Measurements from ENCODE around the gene OTUB1.

The OTUB1 gene

GRCh38 chr11:64031001-64031400 lies 44.8 kb downstream of the OTUB1 start:
- no peak overlapping the region for H3K18ac ChIP-seq (ENCODE audit: low read depth in 1 of 2, low read length in 2 of 2)
- no peak overlapping the region for H4K91ac ChIP-seq (ENCODE audit: low read length)
- no peak overlapping the region for H2BK120ac ChIP-seq (ENCODE audit: low read depth, low read length)
- DNase-seq, result no peak
- peaks cover 31% of the 10 kb centered on the region for H3K4me1 ChIP-seq (ENCODE audit: control insufficient read depth, insufficient read depth, low read depth, low read length)
- H4K8ac ChIP-seq (ENCODE audit: low read length), result no peak overlapping the region
- H3K9me3 ChIP-seq (ENCODE audit: control insufficient read depth, low read length), result no peaks in the 10 kb centered on the region
- no peak overlapping the region for H3K23ac ChIP-seq (ENCODE audit: low read length in 2 of 2)
- peaks cover 64 to 75% of the 10 kb centered on the region in 2 experiments for H3K27me3 ChIP-seq (ENCODE audit: control insufficient read depth in 1 of 2, insufficient read depth in 1 of 2, low read length in 2 of 2)
- no peak overlapping the region for H3K4me3 ChIP-seq (ENCODE audit: insufficient read depth in 1 of 2, low read depth in 1 of 2, low read length in 2 of 2)
- H3K4me2 ChIP-seq (ENCODE audit: low read length, poor library complexity, severe bottlenecking), result no peak overlapping the region
- H2BK15ac ChIP-seq (ENCODE audit: low read depth, poor library complexity, severe bottlenecking), result no peak overlapping the region
- H2AFZ ChIP-seq (ENCODE audit: low read depth, low read length), result no peak overlapping the region
- H3K14ac ChIP-seq (ENCODE audit: low read length in 2 of 2), result no peak overlapping the region
- no peak overlapping the region for H3K4ac ChIP-seq (ENCODE audit: low read depth in 1 of 2, low read length in 2 of 2)
- no peak overlapping the region for H3K9ac ChIP-seq (ENCODE audit: low read length)
- H2AK5ac ChIP-seq (ENCODE audit: low read length, severe bottlenecking), result no peak overlapping the region
- no peak overlapping the region for H2BK5ac ChIP-seq (ENCODE audit: low read depth, low read length, poor library complexity, severe bottlenecking)
- no peak overlapping the region for H3K27ac ChIP-seq (ENCODE audit: low read length, poor library complexity, severe bottlenecking)
- H3K36me3 ChIP-seq (ENCODE audit: control insufficient read depth in 1 of 2, insufficient read depth in 2 of 2, low read depth in 1 of 2, low read length in 2 of 2), result no peaks in the 10 kb centered on the region
- WGBS, result 66% methylated on average over 3 of the region's 3 CpGs
- H3K79me1 ChIP-seq (replicated peaks; ENCODE audit: low read length, poor library complexity, severe bottlenecking), result no peaks in the 10 kb centered on the region
- H2BK12ac ChIP-seq (ENCODE audit: low read length in 2 of 2), result no peak overlapping the region

GRCh38 chr11:64032050-64032449 lies 45.8 kb downstream of the OTUB1 start:
- no peak overlapping the region for H2AFZ ChIP-seq (ENCODE audit: low read depth, low read length)
- H3K18ac ChIP-seq (ENCODE audit: low read depth in 1 of 2, low read length in 2 of 2), result no peak overlapping the region
- no peak overlapping the region for H3K4me2 ChIP-seq (ENCODE audit: low read length, poor library complexity, severe bottlenecking)
- H2BK5ac ChIP-seq (ENCODE audit: low read depth, low read length, poor library complexity, severe bottlenecking), result no peak overlapping the region
- no peak overlapping the region for H2BK15ac ChIP-seq (ENCODE audit: low read depth, poor library complexity, severe bottlenecking)
- no peak overlapping the region for H2BK120ac ChIP-seq (ENCODE audit: low read depth, low read length)
- H3K4ac ChIP-seq (ENCODE audit: low read depth in 1 of 2, low read length in 2 of 2), result no peak overlapping the region
- no peak overlapping the region for H3K23ac ChIP-seq (ENCODE audit: low read length in 2 of 2)
- no peak overlapping the region for H3K27ac ChIP-seq (ENCODE audit: low read length, poor library complexity, severe bottlenecking)
- no peak overlapping the region for H4K91ac ChIP-seq (ENCODE audit: low read length)
- H3K4me3 ChIP-seq (ENCODE audit: insufficient read depth in 1 of 2, low read depth in 1 of 2, low read length in 2 of 2), result no peak overlapping the region
- H3K4me1 ChIP-seq (ENCODE audit: control insufficient read depth, insufficient read depth, low read depth, low read length), result peaks cover 40% of the 10 kb centered on the region
- no peak overlapping the region for H3K14ac ChIP-seq (ENCODE audit: low read length in 2 of 2)
- WGBS, result 39% methylated on average over 4 of the region's 4 CpGs
- no peak overlapping the region for H2AK5ac ChIP-seq (ENCODE audit: low read length, severe bottlenecking)
- H3K9ac ChIP-seq (ENCODE audit: low read length), result no peak overlapping the region
- H3K27me3 ChIP-seq (ENCODE audit: control insufficient read depth in 1 of 2, insufficient read depth in 1 of 2, low read length in 2 of 2), result peaks cover 62 to 75% of the 10 kb centered on the region in 2 experiments
- peak; percentile 59 for DNase-seq
- no peaks in the 10 kb centered on the region for H3K36me3 ChIP-seq (ENCODE audit: control insufficient read depth in 1 of 2, insufficient read depth in 2 of 2, low read depth in 1 of 2, low read length in 2 of 2)
- H3K9me3 ChIP-seq (ENCODE audit: control insufficient read depth, low read length), result no peaks in the 10 kb centered on the region
- H2BK12ac ChIP-seq (ENCODE audit: low read length in 2 of 2), result no peak overlapping the region
- H4K8ac ChIP-seq (ENCODE audit: low read length), result no peak overlapping the region
- no peaks in the 10 kb centered on the region for H3K79me1 ChIP-seq (replicated peaks; ENCODE audit: low read length, poor library complexity, severe bottlenecking)

- Histone ChIP-seq H3K36me3 (ENCODE audit: control insufficient read depth in 1 of 2, insufficient read depth in 2 of 2, low read depth in 1 of 2, low read length in 2 of 2) (no peaks in the 10 kb centered on the region), H3K9ac (ENCODE audit: low read length) (no peak overlapping the region), H3K4ac (ENCODE audit: low read depth in 1 of 2, low read length in 2 of 2) (no peak overlapping the region), H3K14ac (ENCODE audit: low read length in 2 of 2) (no peak overlapping the region), H3K27ac (ENCODE audit: low read length, poor library complexity, severe bottlenecking) (no peak overlapping the region), H3K4me2 (ENCODE audit: low read length, poor library complexity, severe bottlenecking) (no peak overlapping the region), H3K4me1 (ENCODE audit: control insufficient read depth, insufficient read depth, low read depth, low read length) (peaks cover 31% of the 10 kb centered on the region), H2BK120ac (ENCODE audit: low read depth, low read length) (no peak overlapping the region), H2BK12ac (ENCODE audit: low read length in 2 of 2) (no peak overlapping the region), H4K91ac (ENCODE audit: low read length) (no peak overlapping the region), H2BK15ac (ENCODE audit: low read depth, poor library complexity, severe bottlenecking) (no peak overlapping the region), H3K9me3 (ENCODE audit: control insufficient read depth, low read length) (no peaks in the 10 kb centered on the region), H2BK5ac (ENCODE audit: low read depth, low read length, poor library complexity, severe bottlenecking) (no peak overlapping the region), H2AK5ac (ENCODE audit: low read length, severe bottlenecking) (no peak overlapping the region), H4K8ac (ENCODE audit: low read length) (no peak overlapping the region), H2AFZ (ENCODE audit: low read depth, low read length) (no peak overlapping the region), H3K23ac (ENCODE audit: low read length in 2 of 2) (no peak overlapping the region), H3K18ac (ENCODE audit: low read depth in 1 of 2, low read length in 2 of 2) (no peak overlapping the region), H3K27me3 (ENCODE audit: control insufficient read depth in 1 of 2, insufficient read depth in 1 of 2, low read length in 2 of 2) (peaks cover 61 to 65% of the 10 kb centered on the region in 2 experiments), H3K4me3 (ENCODE audit: insufficient read depth in 1 of 2, low read depth in 1 of 2, low read length in 2 of 2) (no peak overlapping the region), H3K79me1 (replicated peaks; ENCODE audit: low read length, poor library complexity, severe bottlenecking) (no peaks in the 10 kb centered on the region)
- no peak for DNase-seq
- WGBS, result 55% methylated on average over 9 of the region's 9 CpGs
These were observed 48.2 kb downstream of the OTUB1 start for GRCh38 chr11:64034411-64034811.

GRCh38 chr11:64035081-64035524 lies 48.9 kb downstream of the OTUB1 start:
- H3K4me1 ChIP-seq (ENCODE audit: control insufficient read depth, insufficient read depth, low read depth, low read length), result peaks cover 31% of the 10 kb centered on the region
- H2BK15ac ChIP-seq (ENCODE audit: low read depth, poor library complexity, severe bottlenecking), result no peak overlapping the region
- H3K9me3 ChIP-seq (ENCODE audit: control insufficient read depth, low read length), result no peaks in the 10 kb centered on the region
- no peak overlapping the region for H3K4me3 ChIP-seq (ENCODE audit: insufficient read depth in 1 of 2, low read depth in 1 of 2, low read length in 2 of 2)
- H2BK120ac ChIP-seq (ENCODE audit: low read depth, low read length), result no peak overlapping the region
- peak overlapping the region in 1 of 2 experiments; percentile 18 for H3K23ac ChIP-seq (ENCODE audit: low read length in 2 of 2)
- no peaks in the 10 kb centered on the region for H3K79me1 ChIP-seq (replicated peaks; ENCODE audit: low read length, poor library complexity, severe bottlenecking)
- H3K18ac ChIP-seq (ENCODE audit: low read depth in 1 of 2, low read length in 2 of 2), result no peak overlapping the region
- no peak overlapping the region for H3K14ac ChIP-seq (ENCODE audit: low read length in 2 of 2)
- no peak overlapping the region for H3K9ac ChIP-seq (ENCODE audit: low read length)
- no peak overlapping the region for H3K4me2 ChIP-seq (ENCODE audit: low read length, poor library complexity, severe bottlenecking)
- no peak for DNase-seq
- no peak overlapping the region for H4K8ac ChIP-seq (ENCODE audit: low read length)
- no peak overlapping the region for H2BK12ac ChIP-seq (ENCODE audit: low read length in 2 of 2)
- 43% methylated on average over 11 of the region's 17 CpGs for WGBS
- no peak overlapping the region for H2BK5ac ChIP-seq (ENCODE audit: low read depth, low read length, poor library complexity, severe bottlenecking)
- no peak overlapping the region for H2AFZ ChIP-seq (ENCODE audit: low read depth, low read length)
- H3K27ac ChIP-seq (ENCODE audit: low read length, poor library complexity, severe bottlenecking), result no peak overlapping the region
- H2AK5ac ChIP-seq (ENCODE audit: low read length, severe bottlenecking), result no peak overlapping the region
- peaks cover 58 to 62% of the 10 kb centered on the region in 2 experiments for H3K27me3 ChIP-seq (ENCODE audit: control insufficient read depth in 1 of 2, insufficient read depth in 1 of 2, low read length in 2 of 2)
- no peak overlapping the region for H3K4ac ChIP-seq (ENCODE audit: low read depth in 1 of 2, low read length in 2 of 2)
- no peak overlapping the region for H4K91ac ChIP-seq (ENCODE audit: low read length)
- H3K36me3 ChIP-seq (ENCODE audit: control insufficient read depth in 1 of 2, insufficient read depth in 2 of 2, low read depth in 1 of 2, low read length in 2 of 2), result no peaks in the 10 kb centered on the region

Data from mesenchymal stem cell (in vitro differentiated cells and primary cell).